Measurements from ENCODE around the gene ZFHX2. TPM values are rescaled to one million over a fixed set of nuclear protein-coding genes. Genes with fewer than 3 reads are reported as not detected.

ZFHX2 gene
- total RNA-seq, result 0.15 and 0.17 TPM in 2 replicates

DNA sequence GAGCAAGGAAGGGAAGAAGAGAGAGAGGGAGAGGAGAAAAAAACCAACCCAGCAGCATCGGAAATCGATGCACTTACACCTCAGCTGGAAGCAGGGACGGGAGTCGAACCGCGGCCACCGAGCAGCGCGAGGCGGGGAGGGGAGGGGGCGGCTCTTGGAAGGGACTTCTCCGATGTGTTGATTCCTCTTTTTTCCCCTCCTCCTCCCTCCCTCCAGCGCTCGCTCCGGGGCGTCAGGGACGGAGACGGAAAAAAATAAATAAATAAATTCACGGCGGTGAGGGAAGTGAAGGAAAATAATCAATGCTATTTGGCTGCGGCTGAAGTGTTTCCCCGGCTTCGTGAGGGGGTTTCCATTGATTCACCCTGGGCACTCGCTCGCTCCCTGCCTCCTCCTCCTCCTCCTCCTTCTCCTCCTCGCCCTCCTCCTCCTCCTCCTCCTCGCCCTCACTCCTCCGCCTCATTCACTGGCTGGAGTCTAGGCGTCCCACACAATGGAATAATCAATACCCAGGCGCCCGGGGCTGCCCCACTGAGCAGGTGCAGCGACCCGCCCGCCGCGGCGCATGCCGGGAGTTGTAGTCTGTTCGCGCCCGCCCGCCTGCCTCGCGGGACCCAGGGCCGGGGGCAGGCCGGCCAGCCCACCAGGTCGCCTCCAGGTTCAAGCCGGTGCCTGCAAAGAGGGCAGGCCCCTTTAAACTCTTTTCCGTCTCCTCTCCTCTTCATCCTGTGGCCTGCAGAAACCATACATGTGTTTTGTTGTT, at the start of gene ZFHX2:
Gene ZFHX2 (minus strand): TSS at position 500 of the 763 bp plus-strand sequence. CDS start 16,440 bp downstream, outside the sequence.

GRCh38 chr14:23578560-23579310, 27.2 kb upstream of the ZFHX2 start, which contains the start of gene JPH4:
Gene JPH4 (minus strand): TSS chr14:23578790. CDS start chr14:23577453, 1,337 bp downstream.

DNA sequence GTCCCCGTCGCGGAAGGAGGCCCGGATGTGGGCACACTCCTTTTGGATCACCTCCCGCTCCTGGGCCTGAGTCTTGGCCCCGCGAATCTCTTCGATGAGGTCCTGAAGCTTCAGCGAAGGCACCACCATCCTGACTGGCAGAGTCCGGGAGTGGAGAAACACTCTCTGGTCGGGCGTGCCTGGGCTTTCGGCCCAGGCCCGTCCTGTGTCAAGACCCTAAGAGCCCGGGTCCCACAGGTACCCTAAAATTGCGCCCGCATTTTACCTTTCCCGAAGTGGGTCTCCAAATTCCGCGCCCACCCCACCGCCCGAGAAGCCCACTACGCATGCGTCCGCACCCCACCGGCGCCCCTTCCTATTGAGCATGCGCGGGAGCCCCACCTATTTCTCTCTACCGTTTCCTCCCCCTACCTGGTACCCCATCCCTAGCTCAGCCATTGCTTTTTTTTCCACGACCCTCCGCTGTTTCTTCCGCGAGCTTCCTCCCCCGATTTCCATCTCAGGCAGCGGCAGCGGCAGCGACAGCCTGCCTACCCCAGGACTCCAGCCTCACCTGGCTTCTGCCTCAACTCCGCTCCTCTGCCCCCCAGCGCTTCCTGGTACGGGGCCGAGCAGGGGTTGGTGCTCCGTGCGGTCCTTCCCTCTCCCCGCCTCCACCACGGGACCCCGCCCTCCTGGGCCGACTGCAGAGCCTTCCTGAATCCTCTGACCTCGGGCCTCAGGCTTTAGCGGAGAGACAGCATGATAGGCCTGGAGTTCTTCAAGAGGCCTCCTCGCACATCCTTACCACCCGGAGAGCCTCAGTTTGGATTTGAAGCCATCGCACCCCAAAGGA, 15.8 kb upstream of the ZFHX2 start, which contains the start of gene AP1G2:
Gene AP1G2 (minus strand): TSS at position 606 of the 835 bp plus-strand sequence. CDS start 477 bp downstream, at position 129.

GRCh38 chr14:23555882-23556699, 4.5 kb upstream of the ZFHX2 start, which contains the start of gene THTPA:
Gene THTPA (plus strand): TSS chr14:23556271. CDS start chr14:23556758, 487 bp downstream.

Other genes with a start within 250 kb of the ZFHX2 start
- 0.74 and 1.5 TPM in 2 replicates for gene PPP1R3E, start 248.9 kb downstream of the ZFHX2 start, total RNA-seq
- 10.7 and 13.4 TPM in 2 replicates for gene BCL2L2, start 244.9 kb downstream of the ZFHX2 start, total RNA-seq
- gene PABPN1, start 230.3 kb downstream of the ZFHX2 start, total RNA-seq, result 53.5 and 67.3 TPM in 2 replicates
- 10.4 and 13.8 TPM in 2 replicates for gene SLC22A17, start 198.9 kb downstream of the ZFHX2 start, total RNA-seq
- 14.3 and 15.8 TPM in 2 replicates for gene EFS, start 186.6 kb downstream of the ZFHX2 start, total RNA-seq
- gene IL25, start 179.0 kb downstream of the ZFHX2 start, total RNA-seq, result not detected in 2 replicates
- gene CMTM5, start 174.7 kb downstream of the ZFHX2 start, total RNA-seq, result 0.67 and 0.89 TPM in 2 replicates
- not detected in 2 replicates for gene MYH6, start 143.5 kb downstream of the ZFHX2 start, total RNA-seq
- gene MYH7, start 116.1 kb downstream of the ZFHX2 start, total RNA-seq, result not detected in 2 replicates
- gene NGDN, start 82.1 kb downstream of the ZFHX2 start, total RNA-seq, result 23.3 and 30.6 TPM in 2 replicates
- 10.0 and 16.1 TPM in 2 replicates for gene THTPA, start 4.5 kb upstream of the ZFHX2 start, total RNA-seq
- 17.5 and 18.6 TPM in 2 replicates for gene AP1G2, start 16.0 kb upstream of the ZFHX2 start, total RNA-seq
- gene JPH4, start 27.0 kb upstream of the ZFHX2 start, total RNA-seq, result not detected in 2 replicates
- not detected in 2 replicates for gene DHRS2, start 84.6 kb upstream of the ZFHX2 start, total RNA-seq